Measurements from ENCODE around the gene DUSP10. TPM values are rescaled to one million over a fixed set of nuclear protein-coding genes. Genes with fewer than 3 reads are reported as not detected.

Gene DUSP10
- total RNA-seq, 4 donors from 2014 or later: 1.6 to 7.2 (median 4.9) TPM

GRCh38 chr1:221696027-221696426 is 45.9 kb downstream of the DUSP10 start:
- Histone ChIP-seq H3K36me3 (no peaks in the 10 kb centered on the region), H3K4me1 (no peaks in the 10 kb centered on the region)

DNA sequence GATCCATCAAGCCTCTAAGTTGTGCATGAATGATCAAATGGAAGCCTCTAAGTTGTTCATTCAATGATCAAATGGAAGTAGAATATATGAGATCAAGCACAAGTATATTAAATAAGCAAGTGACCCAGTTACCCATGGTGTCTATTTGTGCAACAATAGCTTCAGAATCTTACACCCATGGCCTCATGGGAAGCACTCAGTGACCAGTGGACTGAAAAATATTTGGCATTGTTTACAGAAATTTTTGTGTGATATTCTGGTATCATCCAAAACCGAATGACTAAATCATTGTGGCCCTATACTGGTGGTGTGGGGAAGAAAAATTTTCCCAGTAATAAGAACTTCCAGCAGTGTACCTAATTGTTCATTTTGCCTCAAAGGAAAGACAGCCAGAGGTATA is 46.6 kb downstream of the DUSP10 start:
- Histone ChIP-seq H3K4me3 (no peak overlapping the region), H3K27ac (no peak overlapping the region), H3K4me1 (no peaks in the 10 kb centered on the region), H3K36me3 (no peaks in the 10 kb centered on the region), H3K9me3 (no peaks in the 10 kb centered on the region), H3K27me3 (no peaks in the 10 kb centered on the region)
- intact Hi-C loops (cut with DNase I; ENCODE audit: low total_unique reads) (no loop called here), in situ Hi-C loops (cut with MboI; ENCODE audit: low pct_ligation_motif_present in 1 of 4, low pct_unique_long_range_greater_than_20kb in 1 of 4, low sequenced_read_pairs in 3 of 4) (no loop called here)
- DNase-seq: no peak
- TF ChIP-seq CTCF (IDR thresholded peaks at IDR 0.05) (no peak), POLR2AphosphoS5 (IDR thresholded peaks at IDR 0.05) (no peak), EP300 (IDR thresholded peaks at IDR 0.05; ENCODE audit: low read depth) (no peak), POLR2A (IDR thresholded peaks at IDR 0.05) (no peak)
- WGBS, 2 donors (ENCODE audit: low coverage in 1 of 2): 75% methylated on average over 1 of the region's 1 CpG; no CpG with 5 or more reads in 1 of the 2 donors

More at GRCh38 chr1:221696027-221696426, 45.9 kb downstream of the DUSP10 start:
- intact Hi-C loops (cut with DNase I; ENCODE audit: low total_unique reads) (no loop called here), in situ Hi-C loops (cut with MboI; ENCODE audit: low pct_ligation_motif_present in 1 of 4, low pct_unique_long_range_greater_than_20kb in 1 of 4, low sequenced_read_pairs in 3 of 4) (no loop called here)
- no peak overlapping the region for H3K27ac ChIP-seq
- no peak overlapping the region for H3K4me3 ChIP-seq
- H3K9me3 ChIP-seq: no peaks in the 10 kb centered on the region
- DNase-seq: no peak
- no peak for TF ChIP-seq EP300 (IDR thresholded peaks at IDR 0.05; ENCODE audit: low read depth)
- TF ChIP-seq CTCF (IDR thresholded peaks at IDR 0.05): no peak
- no peak for TF ChIP-seq POLR2A (IDR thresholded peaks at IDR 0.05)
- TF ChIP-seq POLR2AphosphoS5 (IDR thresholded peaks at IDR 0.05): no peak
- H3K27me3 ChIP-seq: no peaks in the 10 kb centered on the region

DNA sequence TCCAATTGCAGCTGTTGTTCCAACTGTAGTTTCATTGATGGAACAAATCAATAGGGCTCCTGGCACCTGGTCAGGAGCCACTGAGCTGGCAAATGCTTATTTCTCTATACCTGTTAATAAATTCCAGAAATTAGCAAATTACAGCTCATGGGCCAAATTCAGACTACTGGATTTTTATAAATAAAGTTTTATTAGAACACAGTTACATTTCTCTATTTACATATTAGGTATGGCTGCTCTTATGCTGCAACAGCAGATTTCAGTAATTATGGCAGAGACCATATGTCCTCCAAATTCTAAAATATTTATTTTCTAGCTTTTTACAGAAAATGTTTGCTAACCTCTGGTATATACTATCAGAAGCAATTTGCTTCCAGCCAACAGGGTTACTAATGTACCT is 47.8 kb downstream of the DUSP10 start:
- TF ChIP-seq CTCF (IDR thresholded peaks at IDR 0.05): no peak
- TF ChIP-seq POLR2A (IDR thresholded peaks at IDR 0.05): no peak
- no peak for TF ChIP-seq POLR2AphosphoS5 (IDR thresholded peaks at IDR 0.05)
- no peak for TF ChIP-seq EP300 (IDR thresholded peaks at IDR 0.05; ENCODE audit: low read depth)
- Histone ChIP-seq H3K36me3 (no peaks in the 10 kb centered on the region), H3K4me1 (no peaks in the 10 kb centered on the region), H3K27ac (no peak overlapping the region), H3K4me3 (no peak overlapping the region), H3K27me3 (no peaks in the 10 kb centered on the region), H3K9me3 (no peaks in the 10 kb centered on the region)
- intact Hi-C loops (cut with DNase I; ENCODE audit: low total_unique reads): no loop called here
- in situ Hi-C loops (cut with MboI; ENCODE audit: low pct_ligation_motif_present in 1 of 4, low pct_unique_long_range_greater_than_20kb in 1 of 4, low sequenced_read_pairs in 3 of 4): no loop called here
- no peak for DNase-seq

- no peaks in the 10 kb centered on the region for H3K27me3 ChIP-seq
- no peaks in the 10 kb centered on the region for H3K9me3 ChIP-seq
- in situ Hi-C loops (cut with MboI; ENCODE audit: low pct_ligation_motif_present in 1 of 4, low pct_unique_long_range_greater_than_20kb in 1 of 4, low sequenced_read_pairs in 3 of 4): no loop called here
- H3K4me3 ChIP-seq: no peak overlapping the region
- intact Hi-C loops (cut with DNase I; ENCODE audit: low total_unique reads): no loop called here
- WGBS, 2 donors (ENCODE audit: low coverage in 1 of 2): 73 to 77% methylated on average over 2 of the region's 2 CpGs
- no peaks in the 10 kb centered on the region for H3K4me1 ChIP-seq
- DNase-seq: no peak
- H3K36me3 ChIP-seq: no peaks in the 10 kb centered on the region
- no peak overlapping the region for H3K27ac ChIP-seq
- TF ChIP-seq CTCF (IDR thresholded peaks at IDR 0.05) (no peak), EP300 (IDR thresholded peaks at IDR 0.05; ENCODE audit: low read depth) (no peak), POLR2A (IDR thresholded peaks at IDR 0.05) (no peak), POLR2AphosphoS5 (IDR thresholded peaks at IDR 0.05) (no peak)
These were observed 48.8 kb downstream of the DUSP10 start for GRCh38 chr1:221693087-221693486.
